Left hindlimb (tissue), 1 donor: Measurements from ENCODE around the gene LRMDA.

Source experiments
- DNase-seq: peaks from one replicate; pipeline ENCODE4 v3.0.0-alpha.2; 2018

LRMDA gene

DNA sequence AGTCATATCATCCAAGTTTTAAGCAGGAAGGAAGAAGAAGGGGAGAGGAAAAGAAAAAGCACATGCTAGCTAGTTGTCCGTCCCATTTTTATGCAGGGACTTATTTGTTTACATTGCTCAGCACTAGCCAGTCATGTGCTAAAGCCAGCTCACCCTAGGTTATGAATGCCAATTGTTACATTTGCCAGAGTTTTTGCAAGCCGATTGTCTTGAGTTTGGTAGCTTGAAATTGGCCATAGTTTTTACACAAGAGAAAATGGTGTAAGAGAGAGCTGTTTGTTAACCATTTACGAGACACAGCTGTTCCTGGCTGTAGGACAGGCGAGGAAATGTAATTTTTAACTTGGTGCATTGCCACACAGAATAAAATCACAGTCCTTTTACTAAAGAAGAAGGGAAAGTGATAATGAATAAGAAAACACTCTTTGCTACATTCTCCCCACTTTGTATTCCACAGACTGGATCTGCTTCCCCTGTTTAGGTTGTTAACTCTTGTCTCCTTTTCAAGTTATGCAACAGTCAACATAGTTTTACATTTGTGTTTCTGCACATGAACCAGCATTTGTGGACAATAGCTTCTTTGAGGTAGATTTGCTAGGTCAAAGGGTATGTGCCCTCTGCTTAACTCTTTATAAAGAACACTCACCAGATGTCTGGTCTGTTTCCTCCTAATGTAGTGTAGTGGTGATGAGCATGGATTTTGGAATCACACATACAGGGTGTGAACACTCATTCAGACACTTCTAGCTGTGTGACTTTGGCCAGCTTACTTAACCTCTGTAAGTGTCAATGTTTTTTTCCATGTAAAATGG lies 357.2 kb downstream of the LRMDA start:
- DNase-seq: no peak

DNA sequence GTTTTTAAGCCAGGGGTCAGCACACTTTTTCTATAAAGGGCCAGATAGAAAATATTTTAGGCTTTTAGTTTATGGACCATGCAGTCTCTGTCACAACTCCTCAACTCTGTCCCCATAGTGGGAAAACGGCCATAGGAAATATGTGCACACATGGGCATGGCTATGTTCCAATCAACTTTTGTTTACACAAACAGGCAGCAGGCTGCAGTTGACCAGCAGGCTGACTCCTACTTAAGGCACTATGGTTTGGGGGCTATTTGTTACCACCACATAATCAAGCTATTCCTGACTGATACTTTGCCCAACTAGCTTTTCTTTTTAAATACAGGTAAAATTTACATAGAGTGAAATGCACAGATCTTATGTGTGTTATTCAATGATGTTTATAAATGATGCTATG lies 362.4 kb downstream of the LRMDA start:
- no peak for DNase-seq

DNA sequence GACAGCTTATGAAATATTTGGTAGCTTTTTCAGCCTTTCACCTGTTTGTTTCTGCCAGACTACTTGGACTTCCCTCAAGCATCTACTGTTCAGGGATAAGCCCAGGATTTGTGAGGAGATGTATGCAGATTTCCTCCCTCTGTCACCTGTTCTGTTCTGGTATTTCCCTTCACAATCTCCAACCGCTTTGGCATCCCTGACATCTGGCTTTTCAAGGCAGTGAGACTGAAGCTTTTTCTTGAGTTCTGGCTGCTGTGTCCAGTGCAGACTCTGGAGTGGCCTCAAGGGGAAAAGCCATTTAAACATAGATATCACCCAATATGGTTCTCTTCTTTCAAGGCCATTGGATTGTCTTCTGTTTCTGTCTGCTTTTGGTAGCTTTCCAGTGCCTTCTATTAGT lies 369.7 kb downstream of the LRMDA start:
- no peak for DNase-seq

DNA sequence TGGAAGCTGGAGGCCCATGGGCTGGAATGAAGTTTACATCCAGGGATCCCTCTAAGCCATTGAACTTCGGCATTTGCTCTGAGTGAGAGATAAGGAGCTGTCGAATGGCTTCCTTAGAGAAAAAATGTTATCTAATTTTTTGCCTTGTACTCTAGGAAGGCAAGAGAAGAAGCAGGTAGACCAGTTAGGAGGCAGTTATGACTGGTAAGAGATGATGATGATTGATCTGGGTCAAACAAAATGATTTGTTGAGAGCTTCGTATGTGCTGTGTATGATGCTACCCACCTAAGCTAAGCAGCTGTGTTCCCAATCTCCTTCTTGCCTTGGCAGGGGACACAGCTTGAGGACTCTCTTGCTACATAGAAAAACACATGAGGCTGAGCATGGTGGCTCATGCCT lies 370.2 kb downstream of the LRMDA start:
- DNase-seq: no peak

DNA sequence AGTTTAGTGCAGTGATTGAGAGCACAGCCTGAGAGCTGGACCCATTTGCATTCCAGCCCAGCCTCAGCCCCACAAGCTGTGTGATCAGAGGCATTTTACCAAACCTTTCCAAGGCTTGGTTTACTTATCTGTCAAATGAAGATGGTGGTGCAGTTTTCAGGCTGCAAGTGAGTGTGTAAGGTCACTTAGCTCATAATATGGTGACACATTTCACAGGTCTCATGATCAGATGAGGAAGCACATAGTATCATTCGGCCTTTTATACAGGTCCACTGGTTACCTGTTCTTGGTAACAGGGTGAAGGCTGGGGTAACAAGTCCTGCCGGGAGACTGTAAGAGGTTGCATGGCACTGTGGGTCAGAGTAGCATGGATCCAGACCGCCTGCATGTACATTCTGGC lies 371.7 kb downstream of the LRMDA start:
- DNase-seq: no peak

DNA sequence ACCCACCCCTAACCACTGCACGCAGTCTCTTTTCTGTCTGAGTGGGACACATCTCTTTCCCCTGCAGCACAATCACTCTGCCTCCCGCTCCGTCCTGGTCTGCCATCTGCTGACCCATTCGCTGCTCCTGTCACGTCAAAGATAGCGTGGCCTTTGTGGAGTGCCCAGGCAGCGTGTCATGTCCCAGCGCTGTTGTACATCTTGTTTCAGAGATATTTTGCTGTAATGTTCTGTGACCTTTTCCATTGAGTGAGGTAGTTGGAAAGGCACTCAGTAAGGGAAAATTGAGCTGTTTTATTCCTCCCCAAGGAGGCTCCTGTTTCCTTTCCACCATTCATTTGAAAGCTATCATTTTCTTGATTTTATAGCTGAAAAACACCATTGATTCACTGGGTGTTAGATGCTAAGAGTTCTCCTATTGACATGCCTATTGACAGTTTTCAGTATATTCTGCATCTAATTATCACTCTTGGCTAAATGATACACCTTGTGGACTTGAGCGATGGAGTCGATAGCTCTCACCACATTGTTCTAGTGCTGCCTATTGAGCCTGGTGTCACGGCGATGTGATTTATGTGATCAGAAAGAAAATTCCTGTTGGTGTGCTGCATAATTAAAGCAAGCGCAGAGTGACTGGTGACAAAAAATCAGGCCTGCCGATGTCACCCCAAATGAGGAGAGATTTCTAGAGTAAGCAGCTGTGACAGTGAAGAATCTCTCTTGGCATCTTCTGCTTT lies 372.6 kb downstream of the LRMDA start:
- no peak for DNase-seq

DNA sequence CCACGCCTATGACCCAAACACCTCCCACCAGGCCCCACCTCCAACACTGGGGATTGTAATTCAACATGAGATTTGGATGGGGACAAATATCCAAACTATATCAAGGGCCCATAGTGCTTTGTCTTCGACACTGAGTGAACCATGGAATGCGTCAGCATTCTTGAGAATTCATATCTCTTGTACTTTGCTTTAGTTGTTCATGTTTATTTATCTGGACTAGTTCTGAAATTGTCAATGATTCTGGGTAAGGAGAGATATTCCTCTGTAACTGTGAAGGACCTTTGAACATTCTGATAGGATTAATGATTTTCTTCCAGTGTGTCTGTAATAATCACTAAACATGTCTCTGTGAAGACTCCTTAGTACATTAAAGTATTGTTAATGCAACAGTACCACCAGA lies 374.8 kb downstream of the LRMDA start:
- DNase-seq: no peak

DNA sequence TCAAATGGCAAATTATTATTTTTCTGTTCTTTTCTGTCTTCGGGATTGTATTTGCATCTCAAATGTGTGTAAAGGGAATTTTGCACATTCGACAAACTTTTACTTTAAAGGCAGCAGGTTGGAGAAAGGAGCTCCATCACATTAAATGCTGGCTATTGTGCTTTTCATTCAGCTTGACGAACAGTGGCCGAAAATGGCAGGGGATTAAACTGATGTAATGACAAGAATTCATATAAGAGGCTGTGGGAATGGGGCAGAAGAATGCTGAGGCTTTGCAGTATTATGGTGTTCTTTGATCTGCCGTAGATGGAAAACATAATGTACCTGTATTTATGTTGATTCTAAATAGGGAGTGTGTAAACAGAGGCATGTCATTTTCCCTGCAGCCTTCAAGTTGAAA lies 376.0 kb downstream of the LRMDA start:
- DNase-seq: no peak

DNA sequence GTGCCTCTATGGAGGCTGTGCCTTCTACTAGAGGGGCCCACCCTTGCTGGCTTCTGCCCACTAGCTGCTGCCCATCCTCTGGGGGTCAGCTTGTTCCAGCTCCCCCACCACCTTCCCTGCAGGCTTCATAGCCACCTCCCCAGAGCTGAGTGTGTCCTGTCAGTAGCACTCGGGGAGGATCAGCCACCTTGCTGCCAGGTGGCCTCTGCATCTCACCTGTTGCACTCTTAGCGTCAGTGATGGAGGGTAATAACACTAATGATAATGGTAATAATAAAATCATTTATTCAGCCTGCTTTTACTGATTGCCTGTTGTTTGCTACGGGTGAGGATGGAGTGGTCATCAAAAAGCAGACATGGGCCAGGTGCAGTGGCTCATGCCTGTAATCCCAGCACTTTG lies 377.6 kb downstream of the LRMDA start:
- DNase-seq: no peak

DNA sequence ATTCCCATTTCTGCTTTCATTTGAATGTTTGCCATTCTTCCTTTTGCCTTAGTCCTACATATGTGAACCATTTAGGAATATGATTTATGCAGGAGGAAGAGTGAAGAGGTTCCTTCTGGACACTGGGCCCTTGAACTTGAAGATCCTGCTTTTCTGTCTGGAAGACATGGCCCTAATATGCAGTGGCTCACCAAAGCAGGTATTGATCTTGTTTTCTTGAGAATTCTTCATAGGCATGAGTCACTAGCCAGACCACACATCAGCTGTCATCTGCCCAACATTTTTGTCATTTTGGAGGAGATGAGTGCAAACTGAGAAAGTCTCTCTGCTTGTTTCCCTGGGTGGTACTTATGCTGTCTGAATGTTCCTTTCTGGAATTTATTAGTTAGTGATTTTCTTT lies 382.6 kb downstream of the LRMDA start:
- DNase-seq: peak; percentile 41

DNA sequence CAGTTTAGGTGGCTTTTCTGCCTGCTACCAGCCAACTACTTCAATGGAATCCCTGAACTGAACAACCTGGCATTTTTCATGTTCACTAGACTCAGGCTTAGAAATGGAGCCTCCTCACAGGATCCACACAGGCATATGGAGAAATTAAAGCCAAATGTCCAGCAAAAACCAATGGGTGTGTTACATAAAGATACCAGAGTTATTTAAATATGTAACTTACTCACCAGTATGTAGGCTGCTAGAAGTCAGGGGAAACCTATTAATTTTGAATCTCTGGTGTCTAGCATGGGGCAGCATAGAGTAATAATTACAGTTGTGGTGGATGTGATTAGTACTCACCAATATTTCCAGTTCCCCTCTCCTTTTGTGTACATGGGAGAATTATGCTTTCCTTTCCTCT lies 383.6 kb downstream of the LRMDA start:
- no peak for DNase-seq

DNA sequence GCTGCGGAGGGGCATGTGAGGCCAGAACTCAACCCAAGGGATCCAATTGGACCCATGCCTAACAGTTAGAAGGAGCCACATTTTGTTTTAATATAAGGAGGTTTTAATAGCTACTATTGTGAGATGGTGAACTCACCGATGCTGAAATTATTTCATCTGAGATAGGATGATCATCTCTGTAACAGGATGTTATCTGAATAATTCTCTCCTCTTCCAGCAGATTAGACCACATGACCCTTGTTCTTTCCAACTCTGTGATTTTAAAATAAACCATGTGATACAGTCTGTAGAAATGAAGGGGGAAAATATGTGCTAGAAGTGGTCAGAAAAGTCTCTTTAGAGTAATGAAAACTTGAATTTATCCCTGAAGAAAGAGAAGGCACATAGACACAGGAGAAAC lies 385.8 kb downstream of the LRMDA start:
- DNase-seq: no peak

DNA sequence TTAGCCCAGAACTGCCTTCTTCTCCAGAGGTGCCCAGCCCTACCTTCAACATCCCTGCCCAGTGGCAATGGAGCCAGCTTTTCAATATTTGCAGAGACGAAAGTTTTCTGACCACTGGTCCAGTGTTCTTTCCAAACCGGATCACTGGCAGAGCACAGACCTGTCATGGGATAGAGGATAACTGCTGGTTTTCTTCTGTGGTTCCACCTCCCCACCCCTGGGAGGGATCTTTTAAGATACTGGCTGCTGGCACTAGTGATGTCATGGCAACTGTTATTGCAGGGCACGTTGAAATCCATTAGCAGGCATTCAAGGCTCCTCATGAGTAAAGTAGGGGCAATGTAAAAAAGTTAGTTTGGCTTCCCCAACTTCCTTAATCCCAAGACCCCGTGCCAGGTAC lies 387.1 kb downstream of the LRMDA start:
- DNase-seq: no peak

DNA sequence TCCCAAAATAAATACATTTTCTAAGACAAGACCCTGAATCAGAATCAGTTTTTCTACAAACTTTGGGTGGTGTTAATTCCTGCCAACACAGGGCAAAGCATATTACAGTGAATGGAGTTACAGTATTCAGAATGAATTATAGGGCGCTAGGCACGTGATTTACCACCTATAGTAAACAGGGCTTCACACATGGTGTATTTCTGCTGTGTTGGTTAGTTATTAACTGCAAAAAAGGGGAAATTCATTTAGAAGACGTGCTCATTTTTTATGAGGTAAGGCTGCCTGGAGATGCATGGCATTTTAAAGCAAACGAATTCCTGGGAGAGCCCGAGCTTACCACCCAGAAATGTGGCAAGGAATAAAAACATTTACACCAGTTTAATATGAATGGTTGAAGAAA lies 393.8 kb downstream of the LRMDA start:
- DNase-seq: no peak

DNA sequence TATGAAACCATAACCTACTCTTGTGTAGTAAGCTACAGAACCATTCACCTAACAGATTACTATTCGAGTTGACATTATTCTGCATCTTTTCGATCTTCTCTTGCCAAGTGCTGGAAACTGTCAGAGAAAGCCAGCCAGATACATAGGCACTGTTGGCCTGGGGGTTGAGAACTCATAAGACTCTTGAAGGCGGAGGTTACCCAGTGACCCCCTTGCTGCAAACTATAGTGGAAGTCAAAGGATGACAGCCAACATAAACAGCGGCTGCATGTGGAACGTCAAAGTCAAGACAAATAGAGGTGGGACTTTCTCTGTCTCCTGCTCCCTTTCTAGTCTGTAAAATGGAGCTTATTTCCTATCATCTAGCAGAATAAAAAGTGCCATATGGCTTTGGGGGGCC lies 394.2 kb downstream of the LRMDA start:
- DNase-seq: no peak

DNA sequence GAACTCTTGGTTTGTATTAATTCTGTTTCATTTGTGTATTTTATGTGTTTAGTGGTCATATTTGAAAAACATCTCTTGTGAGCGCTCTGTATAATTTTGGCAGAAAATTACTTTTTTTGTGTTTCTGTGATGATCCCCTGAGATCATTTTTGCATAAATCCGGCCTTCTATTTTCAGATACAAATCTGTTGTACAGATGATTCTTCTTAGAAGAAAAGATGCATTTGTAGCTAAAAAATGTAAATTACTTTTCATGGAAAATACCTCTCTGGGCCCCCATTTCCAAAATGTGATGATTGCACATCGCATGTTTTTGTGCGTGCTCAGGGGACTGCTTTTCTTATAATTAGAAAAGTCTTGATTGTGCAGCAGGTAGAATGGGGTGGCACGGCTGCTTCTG lies 395.4 kb downstream of the LRMDA start:
- no peak for DNase-seq

DNA sequence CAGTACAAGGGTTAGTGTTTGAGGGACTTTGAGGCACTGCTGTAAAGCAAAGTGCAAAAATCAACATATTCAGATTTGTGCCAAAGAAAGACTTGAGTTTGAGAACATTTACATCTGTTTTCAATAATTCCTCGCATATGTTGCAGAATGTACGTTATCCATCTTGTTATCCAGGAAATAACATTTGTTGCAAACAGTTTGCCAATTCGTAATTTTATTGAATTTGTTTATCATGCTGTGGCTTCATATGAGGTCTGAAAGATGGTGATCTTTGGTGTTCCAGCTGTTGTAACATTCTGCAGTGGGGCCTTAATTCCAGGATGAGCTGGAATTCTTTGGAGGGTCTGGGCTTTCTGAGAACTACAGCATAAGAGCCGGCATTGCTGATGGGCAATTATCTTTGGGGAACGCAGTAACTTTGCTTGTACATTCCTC lies 396.2 kb downstream of the LRMDA start:
- DNase-seq: peak; percentile 62

DNA sequence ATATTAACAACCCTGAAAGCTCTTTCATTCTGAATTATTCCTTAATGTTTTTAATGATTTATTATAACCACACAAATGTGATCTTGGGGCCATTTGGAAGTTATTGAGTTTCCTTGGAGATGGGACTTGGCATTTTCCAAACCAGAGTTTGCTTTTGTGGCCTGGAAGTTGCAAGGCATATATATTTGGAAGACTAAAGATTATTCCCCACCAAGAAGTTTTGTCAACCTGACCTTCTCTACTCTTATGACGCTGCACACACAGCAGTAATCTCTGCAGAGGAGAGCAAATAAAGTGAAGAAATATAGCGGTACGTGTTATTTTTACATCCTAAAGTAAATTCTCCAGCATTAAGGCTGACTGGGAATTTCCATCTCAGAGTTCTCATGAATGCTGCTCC lies 397.0 kb downstream of the LRMDA start:
- DNase-seq: no peak

DNA sequence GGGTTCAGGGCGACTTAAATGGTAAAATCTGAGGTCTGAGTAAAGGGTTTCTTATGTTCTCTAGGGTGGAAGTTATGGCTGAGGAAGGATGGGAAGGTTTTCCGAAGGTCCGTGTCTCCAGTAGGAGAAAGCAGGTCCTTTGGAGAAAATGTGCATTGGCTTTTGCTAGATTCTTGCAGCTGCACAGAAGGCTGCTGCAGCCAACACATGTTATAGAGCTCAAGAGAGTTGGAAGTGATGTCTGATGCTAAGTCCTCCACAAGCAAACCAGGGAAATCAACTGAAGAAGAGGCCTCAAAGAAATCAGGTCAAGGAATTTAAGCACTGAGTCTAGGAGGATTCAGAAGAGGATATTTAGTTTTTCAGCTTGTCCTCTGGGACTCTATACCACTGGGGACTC lies 404.6 kb downstream of the LRMDA start:
- no peak for DNase-seq

DNA sequence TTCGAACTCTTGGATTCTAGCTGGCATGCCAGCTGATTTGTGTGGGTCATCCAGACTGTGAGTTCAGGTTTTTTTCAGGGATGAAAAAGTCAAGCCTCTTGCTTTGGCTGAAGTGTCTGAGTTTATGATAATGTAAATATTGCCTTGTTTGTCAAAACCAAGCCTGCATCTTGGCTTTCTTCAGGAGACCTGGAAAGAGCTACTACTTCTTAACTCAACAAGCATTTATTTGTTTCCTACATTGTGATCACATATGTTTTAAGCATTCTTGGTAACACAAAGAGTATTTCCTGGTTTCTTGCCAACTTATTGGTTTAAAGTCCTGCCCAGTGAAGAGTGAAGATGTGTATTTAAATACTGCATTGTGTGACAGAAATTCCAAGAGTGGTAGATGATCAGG lies 407.1 kb downstream of the LRMDA start:
- no peak for DNase-seq

DNA sequence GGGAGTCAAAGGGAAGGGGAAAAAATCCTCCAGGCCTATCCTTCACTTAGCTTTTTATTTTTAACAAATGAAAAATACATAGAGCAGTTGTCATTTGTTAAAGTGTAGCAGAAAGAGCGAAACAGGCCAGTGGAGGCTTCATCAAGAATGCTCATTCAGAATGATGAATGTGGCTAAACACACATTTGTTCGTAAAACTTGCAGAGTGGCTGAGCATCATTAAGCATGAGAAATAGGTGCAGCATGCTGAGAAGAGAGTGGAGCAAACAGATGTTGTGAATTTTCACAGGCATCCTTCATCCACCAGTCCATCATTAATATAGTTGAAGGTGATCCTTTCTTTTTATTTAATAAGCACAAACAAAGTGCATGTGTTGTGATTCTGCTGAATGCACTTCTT lies 407.6 kb downstream of the LRMDA start:
- no peak for DNase-seq

DNA sequence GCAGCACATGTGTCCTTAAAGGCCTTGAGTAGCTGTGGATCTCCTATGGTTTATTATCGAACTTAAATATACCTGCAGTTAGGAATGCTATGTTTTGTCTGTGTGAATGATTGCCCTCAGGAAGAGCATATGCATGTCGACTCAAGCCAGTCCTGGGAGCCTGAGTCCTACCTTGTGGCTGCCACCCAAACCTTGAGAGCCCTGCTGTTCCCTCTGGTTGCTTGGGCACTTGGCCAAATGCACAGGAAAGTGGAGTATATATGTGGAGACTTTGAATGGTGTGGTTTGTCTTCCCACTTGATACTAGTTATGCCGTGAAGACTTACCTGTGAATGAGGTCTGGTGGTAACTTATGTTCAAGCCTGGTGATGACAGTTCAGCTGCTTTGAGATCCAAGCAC lies 409.8 kb downstream of the LRMDA start:
- no peak for DNase-seq

DNA sequence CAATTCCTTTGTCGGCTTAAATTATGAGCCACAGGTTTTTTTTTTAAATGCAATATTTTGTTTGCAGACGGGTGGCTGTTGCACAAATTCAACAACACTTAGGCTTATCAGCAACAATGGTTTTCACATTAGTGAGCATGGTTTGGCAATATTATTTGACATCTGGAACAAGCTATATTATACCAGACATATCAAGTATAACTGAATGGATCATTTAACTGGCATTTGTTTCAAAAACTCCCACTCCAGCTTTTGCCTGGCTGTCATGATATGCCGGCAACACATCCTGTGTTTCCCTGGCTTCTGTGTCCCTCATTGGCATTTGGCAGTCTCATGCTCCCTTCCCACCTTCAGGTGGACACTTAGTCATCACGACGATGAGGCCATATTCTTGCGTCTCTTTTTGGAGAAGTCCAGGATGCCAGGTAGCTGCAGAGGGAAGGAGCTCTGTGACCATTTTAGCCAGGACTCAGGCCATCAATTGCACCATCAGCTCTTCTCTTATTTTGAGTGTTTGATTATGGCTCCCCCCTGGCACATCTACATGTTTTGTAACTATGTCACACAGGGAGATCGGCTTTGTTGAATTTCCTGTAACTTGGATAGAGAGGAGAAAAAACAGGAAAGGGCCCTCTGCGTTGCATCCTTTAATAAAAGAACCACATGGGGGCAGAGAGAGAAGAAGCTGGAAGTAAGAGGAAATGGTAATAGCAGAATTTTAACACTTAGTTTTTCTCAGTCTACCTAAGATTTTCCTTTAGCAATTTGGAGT lies 413.9 kb downstream of the LRMDA start:
- no peak for DNase-seq

DNA sequence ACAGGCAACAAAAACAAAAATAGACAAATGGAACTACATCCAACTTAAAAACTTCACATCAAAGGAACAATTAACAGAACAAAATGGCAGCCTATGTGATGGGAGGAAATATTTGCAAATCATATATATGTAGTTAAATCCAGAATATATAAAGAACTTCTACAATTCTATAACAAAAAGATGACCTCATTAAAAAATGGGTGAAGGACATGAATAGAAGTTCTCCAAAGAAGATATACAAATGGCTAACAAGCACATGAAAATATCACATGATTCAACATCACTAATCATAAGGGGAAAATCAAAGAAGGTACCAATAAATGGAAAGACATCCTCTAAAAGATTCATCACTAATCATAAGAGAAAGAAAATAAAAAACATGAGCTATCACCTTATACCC lies 416.1 kb downstream of the LRMDA start:
- DNase-seq: no peak
